Activated T-helper 1 cell treated with anti-CD3 and anti-CD28 coated beads, Interleukin-12 subunit alpha, Interleukin-12 subunit beta, Interleukin-2, Interleukin-4 antibody, amounts not matched to agents 30 ng/mL and 10 ng/mL and 1 ng/mL, durations not matched to agents 14 hours and 24 hours and 36 hours (primary cell): ENCODE measurements around the gene ENAH. TPM values are rescaled to one million over a fixed set of nuclear protein-coding genes. Genes with fewer than 3 reads are reported as not detected.
"Not testable (repeated sequence)": the region's sequence is repeated elsewhere in the genome, so short reads cannot be mapped to it uniquely, and the experiment has no call there.

Experiments used
- DNase-seq: peaks from one replicate; pipeline ENCODE4 v3.0.0; 2021; ENCODE audit warnings: low spot score
- H3K27ac Mint-ChIP-seq: one replicate; pipeline ENCODE4 v1.8.0; 2021; ENCODE audit warnings: mild to moderate bottlenecking, mixed read lengths
- H3K27me3 Mint-ChIP-seq: one replicate; pipeline ENCODE4 v1.8.0; 2022; ENCODE audit warnings: mild to moderate bottlenecking, moderate library complexity, mixed read lengths; ENCODE audit not compliant: insufficient read depth
- H3K36me3 Mint-ChIP-seq: one replicate; pipeline ENCODE4 v1.8.0; 2021; ENCODE audit warnings: low read depth, mixed read lengths
- H3K4me1 Mint-ChIP-seq: one replicate; pipeline ENCODE4 v1.8.0; 2021; ENCODE audit warnings: low read depth, mixed read lengths
- H3K4me3 Mint-ChIP-seq: one replicate; pipeline ENCODE4 v1.8.0; 2021; ENCODE audit warnings: mild to moderate bottlenecking, moderate library complexity, mixed read lengths
- H3K9me3 Mint-ChIP-seq: one replicate; pipeline ENCODE4 v1.8.0; 2021; ENCODE audit warnings: mixed read lengths
- intact Hi-C: fragments of 100-400 bp; cut with micrococcal nuclease; formaldehyde crosslinking; loops from one replicate; pipeline ENCODE4 v1.15.1; 2024
- total RNA-seq: library from RNA; stranded (reverse); gene quantifications from 2 replicates; pipeline ENCODE4 v1.2.3, GENCODE V29; 2022

Gene ENAH
- 0.05 and 0.23 TPM in 2 replicates for total RNA-seq

GRCh38 chr1:225652729-225653462, at the start of gene ENAH:
Gene ENAH (minus strand): TSS chr1:225653123. CDS start chr1:225652690, 433 bp downstream.
- DNase-seq: peak; percentile 12
- intact Hi-C loops: loop anchor here (10.0 kb wide), 1 partner anchor 272 kb away; the partner anchor contains the start of gene PYCR2
- H3K27ac Mint-ChIP-seq: peak within 1 kb of the TSS; percentile 64
- peak within 1 kb of the TSS; percentile 87 for H3K4me3 Mint-ChIP-seq
- H3K9me3 Mint-ChIP-seq: no peaks in the 10 kb centered on the region
- H3K36me3 Mint-ChIP-seq: no peaks in the 10 kb centered on the region
- H3K4me1 Mint-ChIP-seq: peaks cover 16% of the 10 kb centered on the region
- peaks cover 67% of the 10 kb centered on the region for H3K27me3 Mint-ChIP-seq

DNA sequence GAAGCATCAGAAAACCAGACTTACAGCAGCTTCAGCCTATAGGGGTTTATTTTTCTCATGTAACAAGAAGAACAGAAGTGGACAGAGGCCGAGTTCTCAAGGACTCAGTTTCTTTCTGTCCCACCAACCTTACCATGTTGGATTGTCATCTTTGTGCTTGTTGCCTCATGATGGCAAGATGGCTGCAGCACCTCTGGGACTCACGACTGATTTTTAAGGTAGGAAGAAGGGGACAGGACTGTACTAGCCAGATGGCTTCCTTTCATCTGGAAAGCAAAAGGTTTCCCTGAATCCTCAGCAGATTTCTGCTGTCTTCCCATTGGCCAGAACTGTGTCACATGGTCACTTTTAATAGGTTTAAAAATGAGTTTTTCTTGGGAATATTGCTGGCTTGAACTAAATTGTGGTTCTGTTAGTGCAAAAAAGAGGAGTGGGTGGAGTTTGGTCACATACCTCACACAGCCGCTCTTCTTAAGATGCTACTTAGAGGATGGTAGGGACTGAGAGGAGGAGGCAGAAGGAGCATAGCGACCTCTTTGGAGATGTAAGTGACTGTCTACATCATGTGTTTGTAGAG, 48.1 kb upstream of the ENAH start:
- no peak for DNase-seq
- Mint-ChIP-seq H3K36me3 (no peaks in the 10 kb centered on the region), H3K4me3 (no peak overlapping the region), H3K9me3 (no peaks in the 10 kb centered on the region), H3K4me1 (no peaks in the 10 kb centered on the region), H3K27ac (no peak overlapping the region), H3K27me3 (peaks cover 3% of the 10 kb centered on the region)
- intact Hi-C loops: no loop called here

DNA sequence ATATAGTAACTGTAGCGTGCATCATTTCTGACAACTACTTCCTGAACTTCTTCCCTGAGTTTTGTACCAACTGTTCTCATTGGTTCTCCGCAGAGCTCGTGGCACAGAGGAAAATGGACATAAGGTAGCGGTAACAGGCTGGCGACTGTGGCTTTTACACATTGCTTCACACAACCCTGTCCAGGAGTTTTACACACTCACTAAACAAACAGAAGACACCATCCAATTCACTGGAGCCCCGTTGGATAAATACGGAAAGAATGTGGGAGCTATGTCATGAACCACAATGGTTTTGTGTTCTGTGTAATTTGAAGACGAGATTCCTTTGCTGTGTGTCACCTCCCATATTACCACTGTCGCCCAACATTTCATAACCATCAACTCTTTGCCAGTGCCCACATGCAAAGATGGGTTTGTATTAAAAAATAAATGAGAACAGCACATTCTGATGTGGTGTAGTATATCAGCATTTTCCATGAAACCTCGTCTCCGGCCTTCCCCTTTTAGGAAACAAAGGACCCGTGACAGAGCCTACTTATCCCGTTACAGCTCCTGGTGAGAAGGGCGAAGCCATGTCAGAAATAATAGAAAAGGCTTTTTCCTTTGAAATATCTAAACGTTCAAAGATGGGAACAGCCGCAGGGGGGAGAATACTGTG, 47.4 kb upstream of the ENAH start:
- Mint-ChIP-seq H3K4me3 (no peak overlapping the region), H3K36me3 (no peaks in the 10 kb centered on the region), H3K27ac (no peak overlapping the region), H3K27me3 (peaks cover 3% of the 10 kb centered on the region), H3K4me1 (no peaks in the 10 kb centered on the region), H3K9me3 (no peaks in the 10 kb centered on the region)
- intact Hi-C loops: no loop called here
- DNase-seq: no peak

GRCh38 chr1:225699336-225699735, 46.4 kb upstream of the ENAH start:
- intact Hi-C loops: no loop called here
- H3K4me1 Mint-ChIP-seq: no peaks in the 10 kb centered on the region
- H3K27ac Mint-ChIP-seq: no peak overlapping the region
- no peaks in the 10 kb centered on the region for H3K9me3 Mint-ChIP-seq
- DNase-seq: no peak
- no peaks in the 10 kb centered on the region for H3K36me3 Mint-ChIP-seq
- H3K4me3 Mint-ChIP-seq: no peak overlapping the region
- H3K27me3 Mint-ChIP-seq: peaks cover 3% of the 10 kb centered on the region

DNA sequence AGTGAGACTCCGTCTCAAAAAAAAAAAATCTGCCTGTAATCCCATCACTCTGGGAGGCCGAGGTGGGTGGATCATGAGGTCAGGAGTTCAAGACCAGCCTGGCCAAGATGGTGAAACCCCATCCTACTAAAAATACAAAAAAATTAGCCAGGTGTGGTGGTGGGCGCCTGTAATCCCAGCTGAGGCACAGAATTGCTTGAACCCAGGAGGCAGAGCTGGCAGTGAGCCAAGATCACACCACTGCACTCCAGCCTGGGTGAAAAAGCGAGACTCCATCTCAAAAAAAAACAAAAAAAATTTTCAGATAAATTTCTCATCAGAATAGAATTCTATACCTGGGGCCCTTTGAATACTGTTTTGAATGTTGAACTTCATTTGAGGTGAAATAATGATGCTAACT, 45.3 kb upstream of the ENAH start:
- H3K9me3 Mint-ChIP-seq, H3K27me3 Mint-ChIP-seq, H3K4me1 Mint-ChIP-seq, H3K36me3 Mint-ChIP-seq, H3K4me3 Mint-ChIP-seq, intact Hi-C loops, H3K27ac Mint-ChIP-seq, DNase-seq: not testable (repeated sequence)

DNA sequence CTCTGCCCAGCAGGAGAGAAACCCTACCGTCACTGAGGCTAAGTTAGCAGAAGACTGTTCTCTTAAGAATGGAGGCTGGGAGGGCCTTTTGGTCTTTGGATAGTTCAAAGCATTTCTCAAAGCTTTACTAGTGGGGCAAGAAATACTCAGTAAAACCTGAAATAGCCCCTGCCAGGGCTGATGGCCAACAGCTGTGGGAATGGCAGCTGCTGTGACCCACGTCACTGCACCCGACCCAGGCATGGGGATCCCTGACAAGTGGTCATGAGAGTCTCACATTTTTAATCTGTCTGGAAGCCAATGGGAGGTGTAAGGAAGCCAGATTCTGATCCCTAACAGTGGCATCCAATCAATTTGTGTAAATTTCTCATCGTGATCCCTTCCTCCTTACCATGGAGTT, 44.5 kb upstream of the ENAH start:
- no peaks in the 10 kb centered on the region for H3K9me3 Mint-ChIP-seq
- H3K27me3 Mint-ChIP-seq: peaks cover 4% of the 10 kb centered on the region

DNA sequence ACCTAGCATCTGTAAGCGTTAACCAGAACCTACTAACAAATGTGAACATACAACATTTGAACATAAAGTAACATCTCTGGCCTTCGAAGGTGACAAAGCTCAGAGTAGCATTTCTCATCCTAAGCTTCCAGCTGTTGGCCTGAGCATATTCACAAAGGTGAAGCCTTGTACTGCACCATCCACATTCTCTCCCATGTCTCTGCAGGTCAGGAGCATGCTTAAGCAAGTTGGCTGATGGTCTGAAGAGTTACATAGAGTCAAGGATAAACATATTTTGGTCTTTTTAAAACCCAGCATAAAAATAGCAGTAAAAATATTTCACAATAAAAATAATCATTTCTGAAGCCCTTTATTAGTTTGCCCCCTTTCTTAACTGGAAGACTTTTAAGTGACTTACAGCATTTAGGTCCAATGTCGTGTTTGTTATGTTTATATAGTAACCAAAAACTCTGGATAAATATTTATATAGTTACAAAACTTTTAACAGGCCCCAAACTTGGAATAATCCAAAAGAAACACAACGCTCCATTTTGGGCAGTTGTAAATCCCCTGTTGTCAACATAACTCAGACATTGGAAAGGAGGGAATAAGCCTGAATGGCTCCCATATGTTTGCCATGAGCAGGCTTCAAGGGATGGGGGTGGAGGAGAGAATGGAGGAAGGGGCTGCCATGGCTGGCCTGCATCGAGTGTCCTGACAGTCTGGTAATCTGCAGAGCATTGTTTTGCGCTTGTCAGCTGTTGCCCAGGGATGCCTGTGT, 42.8 kb upstream of the ENAH start:
- no peaks in the 10 kb centered on the region for H3K36me3 Mint-ChIP-seq
- intact Hi-C loops: no loop called here
- H3K27me3 Mint-ChIP-seq: peaks cover 4% of the 10 kb centered on the region
- H3K9me3 Mint-ChIP-seq: no peaks in the 10 kb centered on the region
- H3K27ac Mint-ChIP-seq: no peak overlapping the region
- DNase-seq: no peak
- no peak overlapping the region for H3K4me3 Mint-ChIP-seq
- no peaks in the 10 kb centered on the region for H3K4me1 Mint-ChIP-seq

More for the DNA sequence above, 44.5 kb upstream of the ENAH start:
- H3K4me3 Mint-ChIP-seq: no peak overlapping the region
- H3K4me1 Mint-ChIP-seq: no peaks in the 10 kb centered on the region
- intact Hi-C loops: no loop called here
- H3K27ac Mint-ChIP-seq: no peak overlapping the region
- H3K36me3 Mint-ChIP-seq: no peaks in the 10 kb centered on the region
- DNase-seq: no peak

GRCh38 chr1:225694151-225694603, 41.3 kb upstream of the ENAH start:
- no peaks in the 10 kb centered on the region for H3K4me1 Mint-ChIP-seq
- H3K27ac Mint-ChIP-seq: no peak overlapping the region
- no peaks in the 10 kb centered on the region for H3K9me3 Mint-ChIP-seq
- no peak overlapping the region for H3K4me3 Mint-ChIP-seq
- intact Hi-C loops: no loop called here
- H3K27me3 Mint-ChIP-seq: peaks cover 2% of the 10 kb centered on the region
- no peaks in the 10 kb centered on the region for H3K36me3 Mint-ChIP-seq
- no peak for DNase-seq

DNA sequence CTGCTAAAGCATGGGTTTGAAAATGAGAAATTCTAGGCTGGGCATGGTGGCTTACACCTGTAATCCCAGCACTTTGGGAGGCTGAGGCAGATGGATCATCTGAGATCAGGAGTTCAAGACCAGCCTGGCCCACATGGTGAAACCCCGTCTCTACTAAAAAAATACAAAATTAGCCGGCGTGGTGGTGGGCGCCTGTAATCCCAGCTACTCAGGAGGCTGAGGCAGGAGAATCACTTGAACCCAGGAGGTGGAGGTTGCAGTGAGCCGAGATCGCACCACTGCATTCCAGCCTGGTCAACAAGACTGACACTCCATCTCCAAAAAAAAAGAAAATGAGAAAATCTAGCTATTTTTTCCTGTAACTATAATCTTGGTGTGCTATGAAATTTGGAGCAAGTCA, 40.8 kb upstream of the ENAH start:
- H3K36me3 Mint-ChIP-seq, H3K27me3 Mint-ChIP-seq: not testable (repeated sequence)

GRCh38 chr1:225693085-225693696, 40.3 kb upstream of the ENAH start:
- intact Hi-C loops: no loop called here
- no peak for DNase-seq
- H3K27ac Mint-ChIP-seq: no peak overlapping the region
- no peak overlapping the region for H3K4me3 Mint-ChIP-seq
- no peaks in the 10 kb centered on the region for H3K36me3 Mint-ChIP-seq
- H3K4me1 Mint-ChIP-seq: no peaks in the 10 kb centered on the region
- no peaks in the 10 kb centered on the region for H3K9me3 Mint-ChIP-seq
- H3K27me3 Mint-ChIP-seq: peaks cover 2% of the 10 kb centered on the region

More for the DNA sequence above, 40.8 kb upstream of the ENAH start:
- H3K9me3 Mint-ChIP-seq, DNase-seq, intact Hi-C loops, H3K27ac Mint-ChIP-seq, H3K4me1 Mint-ChIP-seq, H3K4me3 Mint-ChIP-seq: not testable (repeated sequence)

- Mint-ChIP-seq H3K4me1 (no peaks in the 10 kb centered on the region), H3K36me3 (no peaks in the 10 kb centered on the region), H3K9me3 (no peaks in the 10 kb centered on the region), H3K27ac (no peak overlapping the region), H3K4me3 (no peak overlapping the region), H3K27me3 (peaks cover 2% of the 10 kb centered on the region)
- no peak for DNase-seq
- intact Hi-C loops: no loop called here
Measured at GRCh38 chr1:225692517-225692879, 39.6 kb upstream of the ENAH start.

GRCh38 chr1:225691861-225692516, 39.1 kb upstream of the ENAH start:
- Mint-ChIP-seq H3K4me3 (no peak overlapping the region), H3K36me3 (no peaks in the 10 kb centered on the region), H3K27ac (no peak overlapping the region), H3K27me3 (peaks cover 2% of the 10 kb centered on the region), H3K4me1 (no peaks in the 10 kb centered on the region), H3K9me3 (no peaks in the 10 kb centered on the region)
- intact Hi-C loops: no loop called here
- DNase-seq: no peak
